RCC 7860 (cell line): Measurements from ENCODE around the gene CPB2.

Source experiments
- DNase-seq: peaks from one replicate; pipeline ENCODE4 v3.0.0-alpha.2; 2015; ENCODE audit warnings: low spot score
- FAIRE-seq: peaks from 2 replicates; lab custom pipeline; 2012; peaks lifted over from hg19 to GRCh38; lab: Jason Lieb, UNC

Gene CPB2

DNA sequence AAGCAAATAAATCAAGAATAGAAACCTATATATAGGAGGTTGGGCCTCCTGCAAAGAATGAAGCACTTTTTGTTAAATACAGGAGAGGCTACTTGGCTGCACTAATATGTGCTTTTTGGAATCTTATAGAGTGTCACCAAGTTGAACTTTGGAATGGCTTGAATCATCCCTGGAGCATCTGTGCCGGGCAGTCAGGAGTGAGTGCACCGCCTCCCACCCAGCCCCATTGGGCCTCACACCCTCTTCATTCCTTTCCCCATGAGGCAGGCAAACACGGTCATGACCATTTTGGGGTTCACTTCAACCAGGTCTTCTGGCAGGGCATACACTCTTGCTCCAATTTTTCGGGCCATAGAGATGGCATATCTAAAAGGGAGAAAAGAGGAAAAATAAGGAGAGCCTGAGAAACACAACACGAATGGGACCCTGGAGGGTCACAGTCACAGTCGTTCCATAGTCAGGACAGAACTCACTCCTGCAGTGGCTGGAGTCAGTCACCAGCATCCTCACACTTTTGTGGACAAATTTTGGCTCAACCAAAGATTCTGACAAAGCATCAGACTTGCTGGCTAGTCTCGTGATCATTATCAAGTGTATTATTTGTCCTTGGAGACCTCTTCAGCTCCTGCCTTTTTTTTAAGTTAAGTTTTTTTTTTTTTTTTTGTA is 22.7 kb upstream of the CPB2 start:
- no peak for FAIRE-seq
- DNase-seq: no peak

GRCh38 chr13:46126552-46127357 is 21.9 kb upstream of the CPB2 start:
- FAIRE-seq (peak; percentile 2), DNase-seq (peak; percentile 43)

- FAIRE-seq (no peak), DNase-seq (no peak)
These were observed 21.2 kb upstream of the CPB2 start for GRCh38 chr13:46126056-46126455.

DNA sequence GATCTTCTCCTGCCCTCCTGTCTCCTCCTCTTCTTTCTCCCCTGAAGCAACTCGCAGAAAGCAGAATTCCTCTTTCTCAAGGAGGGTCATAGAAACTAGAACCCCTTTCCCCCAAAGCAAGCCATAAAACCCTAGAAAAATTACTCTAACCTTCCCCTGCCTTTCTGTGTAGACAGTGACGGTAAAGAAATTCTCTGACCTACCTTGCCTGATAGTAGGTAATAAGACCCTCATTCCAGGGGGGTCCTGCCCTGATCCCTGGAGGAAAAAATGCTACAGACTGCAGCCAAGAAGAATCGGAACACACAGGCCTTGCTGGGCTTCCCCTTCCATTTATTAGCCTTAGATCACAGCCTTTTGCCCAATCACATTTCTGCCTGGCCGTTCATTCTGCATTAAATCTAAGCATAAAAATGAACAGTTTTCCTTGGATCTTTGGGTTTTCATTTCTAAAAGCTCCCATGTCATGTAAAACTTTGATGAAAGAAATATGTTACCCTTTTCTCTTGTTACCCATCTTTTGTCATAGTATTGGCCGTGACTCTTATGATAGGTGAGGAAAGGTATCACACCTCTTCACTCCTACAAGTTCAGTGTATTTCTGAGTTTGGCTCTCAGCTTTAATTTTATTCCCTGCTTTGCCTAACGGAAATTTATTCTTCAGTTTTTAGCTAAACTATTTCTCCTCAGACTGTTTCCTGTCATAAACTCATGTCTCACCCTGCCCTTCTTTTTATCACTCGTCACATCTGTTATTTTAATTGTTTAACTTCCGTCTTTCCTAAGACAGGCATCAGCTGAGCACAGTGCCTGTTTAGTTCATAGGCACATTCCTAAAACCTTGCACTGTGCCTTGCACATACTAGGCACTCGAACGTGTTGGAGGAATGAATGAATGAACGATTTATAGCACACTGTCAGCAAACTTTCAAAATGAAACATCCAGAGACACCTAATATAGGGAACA is 20.4 kb upstream of the CPB2 start:
- DNase-seq (no peak), FAIRE-seq (no peak)

GRCh38 chr13:46124531-46124966 is 19.7 kb upstream of the CPB2 start:
- DNase-seq (no peak), FAIRE-seq (no peak)

GRCh38 chr13:46122304-46122703 is 17.5 kb upstream of the CPB2 start:
- FAIRE-seq (no peak), DNase-seq (no peak)

- DNase-seq (no peak), FAIRE-seq (no peak)
These were observed 16.8 kb upstream of the CPB2 start for GRCh38 chr13:46121597-46122163.

GRCh38 chr13:46121033-46121432 is 16.2 kb upstream of the CPB2 start:
- DNase-seq: no peak
- FAIRE-seq: no peak

- DNase-seq (peak; percentile 84), FAIRE-seq (peak; percentile 86)
These were observed 15.2 kb upstream of the CPB2 start for GRCh38 chr13:46119883-46120614.

- no peak for FAIRE-seq
These were observed 12.0 kb upstream of the CPB2 start for GRCh38 chr13:46116653-46117502.

GRCh38 chr13:46114613-46115012 is 9.8 kb upstream of the CPB2 start:
- no peak for FAIRE-seq
- DNase-seq: no peak

More at GRCh38 chr13:46116653-46117502, 12.0 kb upstream of the CPB2 start:
- no peak for DNase-seq

GRCh38 chr13:46113596-46113995 is 8.8 kb upstream of the CPB2 start:
- no peak for FAIRE-seq
- peak; percentile 59 for DNase-seq

DNA sequence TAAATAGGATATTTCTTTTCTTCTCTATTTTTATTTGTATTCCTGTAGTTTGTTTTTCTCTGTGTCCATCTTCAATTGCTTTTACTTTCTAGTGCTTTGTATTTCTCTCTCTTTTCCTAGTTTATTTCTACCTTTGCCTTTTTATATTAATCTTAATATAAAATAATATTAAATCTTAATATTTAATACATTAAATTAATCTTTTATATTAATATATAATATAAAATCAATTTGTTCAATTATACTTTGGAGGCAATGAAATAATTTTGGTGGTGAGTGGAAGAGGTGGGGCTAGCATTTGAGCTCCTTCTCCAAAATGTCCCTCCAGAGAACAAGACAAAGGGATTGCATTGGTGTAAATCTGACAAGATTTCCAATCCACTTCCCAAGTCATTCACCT is 6.3 kb upstream of the CPB2 start:
- no peak for DNase-seq
- no peak for FAIRE-seq

DNA sequence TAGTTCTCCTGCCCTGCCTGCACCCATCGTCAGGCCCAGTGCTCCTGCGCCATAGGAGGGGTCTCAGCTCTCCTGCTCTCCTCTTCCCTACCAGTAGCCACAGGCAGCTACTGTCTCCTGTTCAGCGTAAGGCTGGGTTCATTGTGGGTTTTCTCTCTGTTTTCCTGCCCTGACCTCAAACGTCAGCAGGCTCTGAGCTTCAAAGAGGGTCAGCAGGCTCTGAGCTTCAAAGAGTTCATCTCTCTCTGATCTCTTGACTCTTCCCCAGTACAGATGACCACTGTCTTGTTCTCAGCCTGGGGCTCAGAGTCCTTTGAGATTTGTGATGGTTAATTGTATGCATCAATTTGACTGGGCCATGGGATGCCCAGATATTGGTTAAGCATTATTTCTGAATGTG is 4.6 kb upstream of the CPB2 start:
- FAIRE-seq (no peak), DNase-seq (no peak)

- FAIRE-seq (no peak), DNase-seq (no peak)
These were observed 2.1 kb upstream of the CPB2 start for GRCh38 chr13:46106839-46107371.

- FAIRE-seq: no peak
These were observed 1.8 kb downstream of the CPB2 start for GRCh38 chr13:46103037-46103436.

GRCh38 chr13:46102255-46102605 is 2.6 kb downstream of the CPB2 start:
- FAIRE-seq (no peak), DNase-seq (no peak)

More at GRCh38 chr13:46103037-46103436, 1.8 kb downstream of the CPB2 start:
- no peak for DNase-seq

DNA sequence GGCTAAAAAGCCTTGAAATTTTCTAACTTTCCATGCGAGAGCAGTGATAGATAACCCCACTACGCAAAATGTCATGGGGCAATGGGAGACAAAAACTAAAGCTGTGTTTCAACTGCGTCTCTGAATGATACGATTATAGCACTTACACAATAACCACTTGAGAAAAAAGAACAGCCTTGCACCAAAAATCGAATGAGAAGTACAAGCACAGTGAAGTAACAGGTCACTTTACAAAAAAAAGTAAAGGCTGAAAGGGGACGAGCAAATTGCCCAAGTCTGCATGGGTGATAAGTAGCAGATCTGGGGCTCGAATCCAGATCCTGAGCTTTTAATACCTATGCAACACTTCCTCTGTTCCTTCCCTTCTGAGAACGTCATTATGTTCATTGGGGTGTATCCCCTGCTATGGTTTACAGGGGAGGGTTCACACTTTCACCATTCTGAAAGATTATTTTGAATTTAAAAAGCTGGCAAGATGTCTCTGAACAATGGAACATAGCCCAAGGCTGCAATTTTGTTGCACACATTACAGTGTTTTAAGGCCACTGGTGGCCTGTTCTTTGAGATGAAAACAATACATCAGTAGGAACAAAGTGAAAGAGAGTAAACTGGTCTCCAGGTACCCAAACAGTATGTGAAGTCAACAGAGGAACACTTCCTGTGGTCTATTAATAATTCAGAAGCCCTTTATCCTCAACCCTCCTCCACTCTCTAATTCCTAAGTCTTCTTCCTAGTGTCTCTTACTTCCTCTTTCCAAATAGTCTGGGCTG is 3.2 kb downstream of the CPB2 start:
- DNase-seq: no peak
- no peak for FAIRE-seq
